NK-92 treated with Interleukin-12 subunit alpha and Interleukin-12 subunit beta, amount 100 ng/mL, for 24 hours (cell line): ENCODE data around the gene NID1.
"Not testable (repeated sequence)": the region's sequence is repeated elsewhere in the genome, so short reads cannot be mapped to it uniquely, and the experiment has no call there.

Experiments used
- DNase-seq: peaks from one replicate; lab custom pipeline; 2025; lab: John Stamatoyannopoulos, UW

The NID1 gene

GRCh38 chr1:236030534-236030933 lies 34.4 kb downstream of the NID1 start:
- no peak for DNase-seq

- DNase-seq: no peak
These were observed 35.4 kb downstream of the NID1 start for GRCh38 chr1:236029428-236029940.

GRCh38 chr1:236027104-236027503 lies 37.8 kb downstream of the NID1 start:
- DNase-seq: no peak

GRCh38 chr1:236025836-236026235 lies 39.1 kb downstream of the NID1 start:
- no peak for DNase-seq

- DNase-seq: no peak
These were observed 40.2 kb downstream of the NID1 start for GRCh38 chr1:236024641-236025040.

- DNase-seq: no peak
These were observed 40.8 kb downstream of the NID1 start for GRCh38 chr1:236023926-236024565.

GRCh38 chr1:236021424-236022135 lies 43.3 kb downstream of the NID1 start:
- no peak for DNase-seq

- DNase-seq: no peak
These were observed 44.3 kb downstream of the NID1 start for GRCh38 chr1:236020359-236021219.

GRCh38 chr1:236018885-236019453 lies 45.9 kb downstream of the NID1 start:
- DNase-seq: no peak

GRCh38 chr1:236016782-236017400 lies 48.0 kb downstream of the NID1 start:
- DNase-seq: no peak

- DNase-seq: no peak
These were observed 48.8 kb downstream of the NID1 start for GRCh38 chr1:236016083-236016482.

GRCh38 chr1:236015539-236015938 lies 49.4 kb downstream of the NID1 start:
- DNase-seq: no peak

- no peak for DNase-seq
These were observed 51.6 kb downstream of the NID1 start for GRCh38 chr1:236013330-236013729.

- DNase-seq: no peak
These were observed 53.2 kb downstream of the NID1 start for GRCh38 chr1:236011641-236012040.

GRCh38 chr1:236010443-236010842 lies 54.4 kb downstream of the NID1 start:
- no peak for DNase-seq

- no peak for DNase-seq
These were observed 55.0 kb downstream of the NID1 start for GRCh38 chr1:236009857-236010256.

- no peak for DNase-seq
These were observed 55.7 kb downstream of the NID1 start for GRCh38 chr1:236009191-236009590.

- DNase-seq: no peak
These were observed 57.1 kb downstream of the NID1 start for GRCh38 chr1:236007781-236008180.

GRCh38 chr1:236003058-236003457 lies 61.8 kb downstream of the NID1 start:
- DNase-seq: not testable (repeated sequence)

GRCh38 chr1:236002572-236002971 lies 62.3 kb downstream of the NID1 start:
- DNase-seq: no peak

GRCh38 chr1:236002025-236002390 lies 62.9 kb downstream of the NID1 start:
- DNase-seq: no peak

- no peak for DNase-seq
These were observed 64.1 kb downstream of the NID1 start for GRCh38 chr1:236000781-236001180.
